Inflammatory macrophage treated with lipopolysaccharide for 1 hour (primary cell): ENCODE data around the gene RCOR1.

Experiments used
- DNase-seq, 2 donors: peaks; one replicate each; pipeline ENCODE4 v3.0.0-alpha.2; 2020 to 2022

Gene RCOR1

GRCh38 chr14:102728501-102728900 lies 136.1 kb downstream of the RCOR1 start:
- no peak for DNase-seq

GRCh38 chr14:102729268-102729667 lies 136.8 kb downstream of the RCOR1 start:
- DNase-seq = no peak

- DNase-seq = no peak
These were observed 137.4 kb downstream of the RCOR1 start for GRCh38 chr14:102729825-102730224.

GRCh38 chr14:102731101-102731870 lies 138.8 kb downstream of the RCOR1 start:
- no peak for DNase-seq

- no peak for DNase-seq
These were observed 139.7 kb downstream of the RCOR1 start for GRCh38 chr14:102731871-102732800.

- DNase-seq = no peak
These were observed 140.5 kb downstream of the RCOR1 start for GRCh38 chr14:102732924-102733323.

GRCh38 chr14:102733326-102733725 lies 140.9 kb downstream of the RCOR1 start:
- DNase-seq = no peak

- no peak for DNase-seq
These were observed 142.0 kb downstream of the RCOR1 start for GRCh38 chr14:102734436-102734835.

- no peak for DNase-seq
These were observed 144.5 kb downstream of the RCOR1 start for GRCh38 chr14:102736956-102737355.

GRCh38 chr14:102737402-102738372 lies 145.2 kb downstream of the RCOR1 start:
- DNase-seq = no peak

GRCh38 chr14:102738373-102739189 lies 146.1 kb downstream of the RCOR1 start:
- DNase-seq = no peak

- no peak for DNase-seq
These were observed 146.7 kb downstream of the RCOR1 start for GRCh38 chr14:102739190-102739469.

GRCh38 chr14:102746634-102747438 lies 154.4 kb downstream of the RCOR1 start:
- DNase-seq = no peak

- no peak for DNase-seq
These were observed 156.4 kb downstream of the RCOR1 start for GRCh38 chr14:102748806-102749205.

- DNase-seq = no peak
These were observed 157.2 kb downstream of the RCOR1 start for GRCh38 chr14:102749393-102750305.

GRCh38 chr14:102750376-102750775 lies 157.9 kb downstream of the RCOR1 start:
- no peak for DNase-seq

- DNase-seq = no peak
These were observed 158.6 kb downstream of the RCOR1 start for GRCh38 chr14:102751088-102751487.

GRCh38 chr14:102752239-102752847 lies 159.9 kb downstream of the RCOR1 start:
- DNase-seq = no peak
